K562 (cell line): ENCODE data around the gene MAD2L1BP. TPM values are rescaled to one million over a fixed set of nuclear protein-coding genes. Genes with fewer than 3 reads are reported as not detected.

ENCODE experiments used
- CBFA2T3 ChIP-seq: fragments of 450-650 bp; IDR thresholded peaks from 2 replicates; pipeline ENCODE4 v1.6.1; 2017
- CSDE1 ChIP-seq, 2 experiments: fragments of 450-650 bp; IDR thresholded peaks; 2 replicates each; pipeline ENCODE4 v1.6.1; 2016; ENCODE audit warnings: mild to moderate bottlenecking in 1 of 2
- DDX20 ChIP-seq: fragments of 450-650 bp; IDR thresholded peaks from 2 replicates; pipeline ENCODE4 v1.6.1; 2016; ENCODE audit warnings: missing genetic modification characterization, low read depth, mild to moderate bottlenecking, missing compliant biosample characterization, moderate library complexity
- KLF1 ChIP-seq: fragments of 450-650 bp; IDR thresholded peaks from 2 replicates; pipeline ENCODE4 v1.6.1; 2016; ENCODE audit warnings: missing genetic modification characterization, missing compliant biosample characterization
- KLF13 ChIP-seq: fragments of 450-650 bp; IDR thresholded peaks from 2 replicates; pipeline ENCODE4 v1.6.1; 2016; ENCODE audit warnings: missing genetic modification characterization, low read depth, mild to moderate bottlenecking, missing compliant biosample characterization, moderate library complexity, borderline replicate concordance
- NCOA6 ChIP-seq: fragments of 450-650 bp; IDR thresholded peaks from 2 replicates; pipeline ENCODE4 v1.6.1; 2017; ENCODE audit warnings: mild to moderate bottlenecking
- POLR2A ChIP-seq: fragments of 450-650 bp; conservative IDR thresholded peaks from 2 replicates; pipeline ENCODE4 v1.6.1; 2016
- POU5F1 ChIP-seq: fragments of 150-350 bp; IDR thresholded peaks from 2 replicates; pipeline ENCODE4 v1.6.1; 2014; ENCODE audit warnings: borderline replicate concordance, low read length, low read depth, mild to moderate bottlenecking; ENCODE audit not compliant: partially characterized antibody
- PTBP1 ChIP-seq: fragments of 200-400 bp; formaldehyde crosslinking; IDR thresholded peaks from 2 replicates; pipeline ENCODE4 v1.6.1; 2017; ENCODE audit warnings: low read depth, low read length
- SIN3B ChIP-seq: fragments of 450-650 bp; IDR thresholded peaks from 2 replicates; pipeline ENCODE4 v1.6.1; 2017; ENCODE audit warnings: low read depth, mild to moderate bottlenecking, moderate library complexity
- SLC30A9 ChIP-seq: fragments of 250-450 bp; sonication (Bioruptor Pico); IDR thresholded peaks from 2 replicates; pipeline ENCODE4 v1.8.0; 2022; ENCODE audit warnings: mild to moderate bottlenecking, moderate library complexity
- SMARCA5 ChIP-seq: fragments of 450-650 bp; IDR thresholded peaks from 2 replicates; pipeline ENCODE4 v1.6.1; 2016
- SNRNP70 ChIP-seq: fragments of 200-400 bp; formaldehyde crosslinking; optimal IDR thresholded peaks from 2 replicates; pipeline ENCODE3; 2017; ENCODE audit warnings: low read depth, low read length
- SUPT5H ChIP-seq: fragments of 450-650 bp; IDR thresholded peaks from 2 replicates; pipeline ENCODE4 v1.6.1; 2016
- TRIM28 ChIP-seq: fragments of 450-650 bp; IDR thresholded peaks from 2 replicates; pipeline ENCODE4 v1.6.1; 2017
- ZNF133 ChIP-seq: fragments of 250-450 bp; sonication (Bioruptor Pico); IDR thresholded peaks from 2 replicates; pipeline ENCODE4 v1.4.0; 2020; ENCODE audit warnings: mild to moderate bottlenecking
- ZNF143 ChIP-seq: sonication (generic); formaldehyde crosslinking; IDR thresholded peaks from 2 replicates; pipeline ENCODE4 v1.9.0; 2022; ENCODE audit warnings: mild to moderate bottlenecking, missing genetic modification reagents
- ZNF217 ChIP-seq: sonication (generic); formaldehyde crosslinking; IDR thresholded peaks from 2 replicates; pipeline ENCODE4 v1.8.0; 2022; ENCODE audit warnings: mild to moderate bottlenecking, missing genetic modification reagents
- ZNF551 ChIP-seq: fragments of 250-450 bp; sonication (Bioruptor Pico); IDR thresholded peaks from 2 replicates; pipeline ENCODE4 v1.5.0; 2021; ENCODE audit warnings: mild to moderate bottlenecking, moderate library complexity
- ZNF583 ChIP-seq: fragments of 250-450 bp; sonication (Bioruptor Pico); IDR thresholded peaks from 2 replicates; pipeline ENCODE4 v1.4.0; 2020
- ZNF778 ChIP-seq: fragments of 450-650 bp; formaldehyde crosslinking; IDR thresholded peaks from 2 replicates; pipeline ENCODE4 v1.4.0; 2020; ENCODE audit warnings: mild to moderate bottlenecking, moderate library complexity
- polyA plus RNA-seq, 8 experiments: library from polyadenylated mRNA; depleted of rRNA in 4 of 8; stranded (reverse) in 5 of 8; unstranded in 3 of 8; fragments of >200 nt; fragmentation: Nextera tagmentation in 2 of 8; fragmentation: Illumina TruSeq in 1 of 8; extraction: Ambion mirVana in 2 of 8; extraction: Trizol in 1 of 8; gene quantifications; 2 replicates each; pipeline versions ENCODE4 v1.2.1 to v1.2.3, GENCODE V29; 2011 to 2014; ENCODE audit warnings: inconsistent platforms in 1 of 8, missing spikeins in 1 of 8
- total RNA-seq, 7 experiments: library from RNA; depleted of rRNA in 6 of 7; stranded (reverse); fragments of >200 nt in 6 of 7; fragmentation: Illumina TruSeq in 2 of 7; extraction: Trizol in 2 of 7; gene quantifications; 2 replicates each; pipeline versions ENCODE4 v1.2.1 to v1.2.3, GENCODE V29; 2011 to 2021; ENCODE audit warnings: low replicate concordance in 1 of 7
- TF ChIP-seq, protein P1 (sequence below): sonication (generic); formaldehyde crosslinking; IDR thresholded peaks from 2 replicates; pipeline ENCODE4 v1.8.1; 2023; ENCODE audit warnings: mild to moderate bottlenecking, missing genetic modification reagents, moderate library complexity
- TF ChIP-seq, protein P2 (sequence below), 3 experiments: fragments of 200-800 bp in 1 of 3; fragments of 250-450 bp in 1 of 3; fragments of 450-650 bp in 1 of 3; sonication (Bioruptor Pico) in 1 of 3; sonication (Bioruptor generic) in 1 of 3; formaldehyde crosslinking in 1 of 3; IDR thresholded peaks; 2 replicates each; pipeline versions ENCODE4 v1.6.1 to v1.8.0; 2016 to 2022; ENCODE audit warnings: mild to moderate bottlenecking in 2 of 3, missing genetic modification characterization in 2 of 3, missing compliant biosample characterization in 1 of 3, moderate library complexity in 1 of 3
- TF ChIP-seq, protein P3 (sequence below): fragments of 250-450 bp; sonication (Bioruptor Pico); IDR thresholded peaks from 2 replicates; pipeline ENCODE4 v1.4.0; 2020; ENCODE audit warnings: mild to moderate bottlenecking

MAD2L1BP gene
- total and polyA plus RNA-seq, 9 of the 15 experiments (the other 6 are each of a cell fraction or from before 2014, with no cell fraction given): 69.7 to 321 (median 111) TPM

DNA sequence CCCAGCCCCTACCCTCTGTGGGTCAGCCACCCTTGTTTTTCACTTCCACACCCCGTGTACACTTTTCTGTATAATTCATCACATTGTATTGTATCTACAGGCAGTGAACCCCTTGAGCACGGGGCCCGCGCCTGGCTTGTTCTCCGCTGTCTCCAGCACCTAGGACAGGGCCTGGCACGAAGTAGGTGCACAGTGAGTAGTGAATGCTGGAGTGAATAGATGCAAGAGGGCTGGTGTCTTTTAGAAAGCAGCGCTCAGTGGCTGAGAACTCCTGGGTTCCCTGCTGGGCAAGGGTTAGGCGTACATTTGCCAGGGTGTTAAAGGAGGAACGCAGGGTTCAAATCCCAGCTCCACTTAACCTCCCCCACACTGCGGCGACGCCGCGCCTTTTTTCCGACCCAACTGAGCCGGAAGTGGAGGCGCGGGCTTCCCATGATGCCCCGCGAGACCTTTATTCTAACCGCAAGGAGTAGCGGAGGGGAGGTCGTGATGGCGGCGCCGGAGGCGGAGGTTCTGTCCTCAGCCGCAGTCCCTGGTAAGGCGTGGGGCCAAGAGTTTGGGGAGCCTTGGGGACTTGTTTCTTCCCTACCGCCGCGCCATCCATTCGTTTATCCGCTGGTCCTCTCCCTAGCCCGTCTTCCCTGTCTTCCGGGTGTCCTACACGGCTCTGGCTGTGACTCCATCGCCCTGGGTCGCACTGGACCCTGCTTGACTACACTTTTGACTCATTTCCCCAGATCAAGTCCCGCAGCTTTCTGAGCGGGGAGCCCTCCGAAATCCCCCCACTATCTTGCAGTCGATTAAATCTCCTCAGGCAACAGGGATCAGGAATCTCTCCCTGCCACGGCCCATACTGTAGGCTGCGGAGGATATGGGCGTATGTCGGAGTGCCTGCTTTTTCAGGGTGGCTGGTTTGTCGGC, at the start of gene MAD2L1BP (continued):
- TF ChIP-seq POLR2A (peak; percentile 99), DDX20 (tag) (no peak), ZNF133 (CRISPR knock-in tag) (no peak), NCOA6 (no peak), PTBP1 (peak; percentile 86; the same call in 1 of the 2 replicates), ZNF551 (CRISPR knock-in tag) (no peak), ZNF778 (CRISPR knock-in tag) (no peak), KLF13 (tag) (no peak), SUPT5H (peak; percentile 99), ZNF217 (CRISPR knock-in tag) (no peak), POU5F1 (no peak), ZNF143 (peak; percentile 88), SMARCA5 (peak; percentile 62; the same call in 1 of the 2 replicates), TRIM28 (peak; percentile 64), ZNF583 (CRISPR knock-in tag) (peak; percentile 82), SIN3B (no peak), SNRNP70 (no peak), CSDE1 (IDR thresholded peaks at IDR 0.05) (no peak), CBFA2T3 (peak; percentile 64), SLC30A9 (CRISPR knock-in tag) (no peak), KLF1 (tag) (peak; percentile 93)
- TF ChIP-seq, protein P1, sequence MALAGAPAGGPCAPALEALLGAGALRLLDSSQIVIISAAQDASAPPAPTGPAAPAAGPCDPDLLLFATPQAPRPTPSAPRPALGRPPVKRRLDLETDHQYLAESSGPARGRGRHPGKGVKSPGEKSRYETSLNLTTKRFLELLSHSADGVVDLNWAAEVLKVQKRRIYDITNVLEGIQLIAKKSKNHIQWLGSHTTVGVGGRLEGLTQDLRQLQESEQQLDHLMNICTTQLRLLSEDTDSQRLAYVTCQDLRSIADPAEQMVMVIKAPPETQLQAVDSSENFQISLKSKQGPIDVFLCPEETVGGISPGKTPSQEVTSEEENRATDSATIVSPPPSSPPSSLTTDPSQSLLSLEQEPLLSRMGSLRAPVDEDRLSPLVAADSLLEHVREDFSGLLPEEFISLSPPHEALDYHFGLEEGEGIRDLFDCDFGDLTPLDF (CRISPR knock-in tag): peak; percentile 81
- TF ChIP-seq, protein P2, sequence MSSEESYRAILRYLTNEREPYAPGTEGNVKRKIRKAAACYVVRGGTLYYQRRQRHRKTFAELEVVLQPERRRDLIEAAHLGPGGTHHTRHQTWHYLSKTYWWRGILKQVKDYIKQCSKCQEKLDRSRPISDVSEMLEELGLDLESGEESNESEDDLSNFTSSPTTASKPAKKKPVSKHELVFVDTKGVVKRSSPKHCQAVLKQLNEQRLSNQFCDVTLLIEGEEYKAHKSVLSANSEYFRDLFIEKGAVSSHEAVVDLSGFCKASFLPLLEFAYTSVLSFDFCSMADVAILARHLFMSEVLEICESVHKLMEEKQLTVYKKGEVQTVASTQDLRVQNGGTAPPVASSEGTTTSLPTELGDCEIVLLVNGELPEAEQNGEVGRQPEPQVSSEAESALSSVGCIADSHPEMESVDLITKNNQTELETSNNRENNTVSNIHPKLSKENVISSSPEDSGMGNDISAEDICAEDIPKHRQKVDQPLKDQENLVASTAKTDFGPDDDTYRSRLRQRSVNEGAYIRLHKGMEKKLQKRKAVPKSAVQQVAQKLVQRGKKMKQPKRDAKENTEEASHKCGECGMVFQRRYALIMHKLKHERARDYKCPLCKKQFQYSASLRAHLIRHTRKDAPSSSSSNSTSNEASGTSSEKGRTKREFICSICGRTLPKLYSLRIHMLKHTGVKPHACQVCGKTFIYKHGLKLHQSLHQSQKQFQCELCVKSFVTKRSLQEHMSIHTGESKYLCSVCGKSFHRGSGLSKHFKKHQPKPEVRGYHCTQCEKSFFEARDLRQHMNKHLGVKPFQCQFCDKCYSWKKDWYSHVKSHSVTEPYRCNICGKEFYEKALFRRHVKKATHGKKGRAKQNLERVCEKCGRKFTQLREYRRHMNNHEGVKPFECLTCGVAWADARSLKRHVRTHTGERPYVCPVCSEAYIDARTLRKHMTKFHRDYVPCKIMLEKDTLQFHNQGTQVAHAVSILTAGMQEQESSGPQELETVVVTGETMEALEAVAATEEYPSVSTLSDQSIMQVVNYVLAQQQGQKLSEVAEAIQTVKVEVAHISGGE (CRISPR knock-in tag; IDR thresholded peaks at IDR 0.05): peak in 1 of 3 experiments; percentile 72; a peak in 2 of 6 replicates
- TF ChIP-seq, protein P3, sequence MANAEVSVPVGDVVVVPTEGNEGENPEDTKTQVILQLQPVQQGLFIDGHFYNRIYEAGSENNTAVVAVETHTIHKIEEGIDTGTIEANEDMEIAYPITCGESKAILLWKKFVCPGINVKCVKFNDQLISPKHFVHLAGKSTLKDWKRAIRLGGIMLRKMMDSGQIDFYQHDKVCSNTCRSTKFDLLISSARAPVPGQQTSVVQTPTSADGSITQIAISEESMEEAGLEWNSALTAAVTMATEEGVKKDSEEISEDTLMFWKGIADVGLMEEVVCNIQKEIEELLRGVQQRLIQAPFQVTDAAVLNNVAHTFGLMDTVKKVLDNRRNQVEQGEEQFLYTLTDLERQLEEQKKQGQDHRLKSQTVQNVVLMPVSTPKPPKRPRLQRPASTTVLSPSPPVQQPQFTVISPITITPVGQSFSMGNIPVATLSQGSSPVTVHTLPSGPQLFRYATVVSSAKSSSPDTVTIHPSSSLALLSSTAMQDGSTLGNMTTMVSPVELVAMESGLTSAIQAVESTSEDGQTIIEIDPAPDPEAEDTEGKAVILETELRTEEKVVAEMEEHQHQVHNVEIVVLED (CRISPR knock-in tag): no peak; the same call in 1 of the 2 replicates
